ENCODE data around the gene SLC25A6.

SLC25A6 gene

GRCh38 chrX:1401611-1402430 is 9.9 kb upstream of the SLC25A6 start:
- no peak for DNase-seq
- Mint-ChIP-seq H3K4me1 (peaks cover 0 to 2% of the 10 kb centered on the region in 2 donors), H3K4me3 (no peak overlapping the region), H3K9me3 (no peaks in the 10 kb centered on the region), H3K27ac (no peak overlapping the region), H3K27me3 (no peaks in the 10 kb centered on the region), H3K36me3 (peaks cover 11 to 12% of the 10 kb centered on the region in 2 donors)
- peak in 1 of 2 donors; percentile 14 for ATAC-seq (replicated peaks)

- DNase-seq (no peak), ATAC-seq (replicated peaks) (peak in 1 of 2 donors; percentile 16)
- H3K4me1 Mint-ChIP-seq = peaks cover 6 to 7% of the 10 kb centered on the region in 2 donors
- H3K9me3 Mint-ChIP-seq = no peaks in the 10 kb centered on the region
- H3K27me3 Mint-ChIP-seq = no peaks in the 10 kb centered on the region
- no peak overlapping the region for H3K4me3 Mint-ChIP-seq
- no peak overlapping the region for H3K27ac Mint-ChIP-seq
- peaks cover 17 to 20% of the 10 kb centered on the region in 2 donors for H3K36me3 Mint-ChIP-seq
These were observed 9.0 kb upstream of the SLC25A6 start for GRCh38 chrX:1400742-1401471.

GRCh38 chrX:1400049-1400448 is 8.1 kb upstream of the SLC25A6 start:
- Mint-ChIP-seq H3K4me3 (no peak overlapping the region), H3K27ac (no peak overlapping the region), H3K4me1 (peaks cover 14 to 15% of the 10 kb centered on the region in 2 donors), H3K27me3 (no peaks in the 10 kb centered on the region), H3K9me3 (no peaks in the 10 kb centered on the region), H3K36me3 (peaks cover 24 to 28% of the 10 kb centered on the region in 2 donors)
- no peak for DNase-seq
- ATAC-seq (replicated peaks) = no peak

- no peak overlapping the region for H3K4me3 Mint-ChIP-seq
- peaks cover 24 to 26% of the 10 kb centered on the region in 2 donors for H3K4me1 Mint-ChIP-seq
- H3K27me3 Mint-ChIP-seq = no peaks in the 10 kb centered on the region
- no peaks in the 10 kb centered on the region for H3K9me3 Mint-ChIP-seq
- ATAC-seq (replicated peaks) (no peak), DNase-seq (no peak)
- H3K36me3 Mint-ChIP-seq = peaks cover 30 to 40% of the 10 kb centered on the region in 2 donors
- H3K27ac Mint-ChIP-seq = no peak overlapping the region
These were observed 6.8 kb upstream of the SLC25A6 start for GRCh38 chrX:1398431-1399340.

GRCh38 chrX:1397441-1398270 is 5.7 kb upstream of the SLC25A6 start:
- peaks cover 28 to 36% of the 10 kb centered on the region in 2 donors for H3K4me1 Mint-ChIP-seq
- DNase-seq (no peak), ATAC-seq (replicated peaks) (no peak)
- no peak overlapping the region for H3K27ac Mint-ChIP-seq
- H3K9me3 Mint-ChIP-seq = no peaks in the 10 kb centered on the region
- H3K4me3 Mint-ChIP-seq = peak overlapping the region in 1 of 2 donors; percentile 42
- H3K27me3 Mint-ChIP-seq = no peaks in the 10 kb centered on the region
- peaks cover 32 to 49% of the 10 kb centered on the region in 2 donors for H3K36me3 Mint-ChIP-seq

- H3K27ac Mint-ChIP-seq = peak overlapping the region; percentile 81
- DNase-seq (no peak), ATAC-seq (replicated peaks) (no peak)
- no peaks in the 10 kb centered on the region for H3K9me3 Mint-ChIP-seq
- H3K27me3 Mint-ChIP-seq = no peaks in the 10 kb centered on the region
- H3K4me1 Mint-ChIP-seq = peaks cover 28 to 36% of the 10 kb centered on the region in 2 donors
- peaks cover 32 to 49% of the 10 kb centered on the region in 2 donors for H3K36me3 Mint-ChIP-seq
- H3K4me3 Mint-ChIP-seq = no peak overlapping the region
These were observed 5.1 kb upstream of the SLC25A6 start for GRCh38 chrX:1397001-1397400.

GRCh38 chrX:1395646-1396216 is 3.8 kb upstream of the SLC25A6 start:
- no peaks in the 10 kb centered on the region for H3K9me3 Mint-ChIP-seq
- no peaks in the 10 kb centered on the region for H3K27me3 Mint-ChIP-seq
- ATAC-seq (replicated peaks) = no peak
- DNase-seq = no peak
- peaks cover 28 to 41% of the 10 kb centered on the region in 2 donors for H3K4me1 Mint-ChIP-seq
- H3K27ac Mint-ChIP-seq = no peak overlapping the region
- H3K36me3 Mint-ChIP-seq = peaks cover 39 to 55% of the 10 kb centered on the region in 2 donors
- H3K4me3 Mint-ChIP-seq = peak overlapping the region; percentile 0 to 3

GRCh38 chrX:1394731-1395501 is 3.0 kb upstream of the SLC25A6 start:
- DNase-seq (no peak), ATAC-seq (replicated peaks) (no peak)
- peak overlapping the region; percentile 39 for H3K27ac Mint-ChIP-seq
- peaks cover 43 to 55% of the 10 kb centered on the region in 2 donors for H3K36me3 Mint-ChIP-seq
- H3K27me3 Mint-ChIP-seq = no peaks in the 10 kb centered on the region
- peaks cover 28 to 49% of the 10 kb centered on the region in 2 donors for H3K4me1 Mint-ChIP-seq
- peak overlapping the region; percentile 91 to 97 for H3K4me3 Mint-ChIP-seq
- H3K9me3 Mint-ChIP-seq = no peaks in the 10 kb centered on the region

- Mint-ChIP-seq H3K36me3 (peaks cover 49 to 62% of the 10 kb centered on the region in 2 donors), H3K4me1 (peaks cover 32 to 56% of the 10 kb centered on the region in 2 donors)
These were observed 2.1 kb upstream of the SLC25A6 start for GRCh38 chrX:1393871-1394615.

GRCh38 chrX:1392376-1393068 is 609 bp upstream of the SLC25A6 start:
- DNase-seq = no peak
- Mint-ChIP-seq H3K9me3 (no peaks in the 10 kb centered on the region), H3K36me3 (peaks cover 57 to 73% of the 10 kb centered on the region in 2 donors), H3K4me3 (peak overlapping the region; percentile 91 to 97), H3K27me3 (no peaks in the 10 kb centered on the region), H3K4me1 (peaks cover 44 to 71% of the 10 kb centered on the region in 2 donors), H3K27ac (peak overlapping the region; percentile 99)
- peak; percentile 51 for ATAC-seq (replicated peaks)

More at GRCh38 chrX:1393871-1394615, 2.1 kb upstream of the SLC25A6 start:
- no peak for ATAC-seq (replicated peaks)
- Mint-ChIP-seq H3K9me3 (no peaks in the 10 kb centered on the region), H3K4me3 (peak overlapping the region; percentile 91 to 97), H3K27me3 (no peaks in the 10 kb centered on the region), H3K27ac (peak overlapping the region; percentile 99)
- no peak for DNase-seq

- no peaks in the 10 kb centered on the region for H3K9me3 Mint-ChIP-seq
- DNase-seq (no peak), ATAC-seq (replicated peaks) (no peak)
- H3K27me3 Mint-ChIP-seq = no peaks in the 10 kb centered on the region
- peak overlapping the region; percentile 91 to 97 for H3K4me3 Mint-ChIP-seq
- H3K4me1 Mint-ChIP-seq = peaks cover 47 to 78% of the 10 kb centered on the region in 2 donors
- peaks cover 64 to 77% of the 10 kb centered on the region in 2 donors for H3K36me3 Mint-ChIP-seq
- H3K27ac Mint-ChIP-seq = peak overlapping the region; percentile 99
These were observed 575 bp downstream of the SLC25A6 start for GRCh38 chrX:1391370-1391706.

All from stimulated activated naive B cell treated with anti-CD40 and anti-IgM and Interleukin-4, amounts not matched to agents 10 μg/mL and 1 μg/mL and 100 μg/mL, for 72 hours (primary cell).